Caco-2 (cell line): ENCODE measurements around the gene CDKAL1. TPM values are rescaled to one million over a fixed set of nuclear protein-coding genes. Genes with fewer than 3 reads are reported as not detected.
"Not testable (repeated sequence)": the region's sequence is repeated elsewhere in the genome, so short reads cannot be mapped to it uniquely, and the experiment has no call there.

Experiments
- BruUV-seq: library from RNA; stranded (reverse); fragments of 400-500 nt; replicated peaks from 2 replicates; lab custom pipeline; 2021; lab: Mats Ljungman, UMichigan
- CTCF ChIA-PET: fragments of 300-600 bp; sonication (Branson Sonifier 250); formaldehyde crosslinking; loops from one replicate; lab custom pipeline; 2022; ENCODE audit warnings: antibody characterized with exemption; lab: Charles Lee
- POLR2A ChIA-PET: fragments of 300-600 bp; sonication (Branson Sonifier 250); formaldehyde crosslinking; loops from one replicate; lab custom pipeline; 2022; ENCODE audit warnings: antibody characterized with exemption; lab: Charles Lee
- DNase-seq, 2 experiments: peaks; one replicate each; pipeline versions ENCODE4 v3.0.0 to v3.0.0-alpha.2; 2020 to 2022
- H3K27me3 ChIP-seq: replicated peaks from 2 replicates; pipeline ENCODE4 v1.6.0; 2011; ENCODE audit warnings: low read length; ENCODE audit not compliant: control insufficient read depth, insufficient read depth
- H3K36me3 ChIP-seq: 2 replicates; pipeline ENCODE4 v1.5.1; 2011; ENCODE audit warnings: low read length; ENCODE audit not compliant: control insufficient read depth, insufficient read depth
- H3K4me1 ChIP-seq: fragments of 250-450 bp; sonication (Bioruptor Pico); 2 replicates; pipeline ENCODE4 v1.5.1; 2020; ENCODE audit warnings: mild to moderate bottlenecking
- H3K4me3 ChIP-seq: 2 replicates; pipeline ENCODE4 v1.5.1; 2011; ENCODE audit warnings: low read depth, mild to moderate bottlenecking, control low read depth, low read length
- H3K9me3 ChIP-seq: fragments of 250-450 bp; sonication (Bioruptor Pico); 2 replicates; pipeline ENCODE4 v1.5.1; 2020; ENCODE audit warnings: mild to moderate bottlenecking, moderate library complexity
- H3K27ac Mint-ChIP-seq: one replicate; pipeline ENCODE4 v1.8.0; 2022; ENCODE audit warnings: mixed read lengths; ENCODE audit not compliant: unreplicated experiment
- H3K27me3 Mint-ChIP-seq: one replicate; pipeline ENCODE4 v1.8.0; 2022; ENCODE audit warnings: mixed read lengths; ENCODE audit not compliant: insufficient read depth, unreplicated experiment
- H3K36me3 Mint-ChIP-seq: one replicate; pipeline ENCODE4 v1.8.0; 2022; ENCODE audit warnings: mild to moderate bottlenecking, mixed read lengths; ENCODE audit not compliant: insufficient read depth, unreplicated experiment
- H3K4me1 Mint-ChIP-seq: one replicate; pipeline ENCODE4 v1.8.0; 2022; ENCODE audit warnings: low read depth, mixed read lengths; ENCODE audit not compliant: unreplicated experiment
- H3K4me3 Mint-ChIP-seq: one replicate; pipeline ENCODE4 v1.8.0; 2022; ENCODE audit warnings: mild to moderate bottlenecking, moderate library complexity, mixed read lengths; ENCODE audit not compliant: unreplicated experiment
- H3K9me3 Mint-ChIP-seq: one replicate; pipeline ENCODE4 v1.8.0; 2022; ENCODE audit warnings: mixed read lengths; ENCODE audit not compliant: unreplicated experiment
- CTCF ChIP-seq, 2 experiments: fragments of 200-600 bp in 1 of 2; IDR thresholded peaks; 1 replicate in 1 of 2; 2 replicates in 1 of 2; pipeline versions ENCODE4 v1.5.1 to v1.8.0; 2011 to 2022; ENCODE audit warnings: antibody characterized with exemption in 1 of 2, control low read depth in 1 of 2, inconsistent platforms in 1 of 2, low read depth in 1 of 2, low read length in 1 of 2, mild to moderate bottlenecking in 1 of 2, moderate library complexity in 1 of 2; ENCODE audit not compliant: insufficient read depth in 1 of 2, severe bottlenecking in 1 of 2, unreplicated experiment in 1 of 2
- intact Hi-C: fragments of 100-400 bp; cut with micrococcal nuclease; formaldehyde crosslinking; loops from one replicate; pipeline ENCODE4 v1.10.0; 2022; ENCODE audit not compliant: unreplicated experiment
- total RNA-seq: library from RNA; stranded (reverse); gene quantifications from 2 replicates; pipeline ENCODE4 v1.2.3, GENCODE V29; 2022

Gene CDKAL1
- total RNA-seq, 1 experiment from 2014 or later, result 18.7 TPM

GRCh38 chr6:20722455-20722854 is 188.2 kb downstream of the CDKAL1 start:
- no peak overlapping the region for H3K27ac Mint-ChIP-seq
- no peak overlapping the region for H3K4me3 Mint-ChIP-seq
- ChIA-PET CTCF (no interaction called here), POLR2A (no interaction called here)
- Histone ChIP-seq H3K4me1 (peaks cover 12% of the 10 kb centered on the region), H3K36me3 (no peaks in the 10 kb centered on the region), H3K27me3 (no peaks in the 10 kb centered on the region), H3K4me3 (no peak overlapping the region), H3K9me3 (no peaks in the 10 kb centered on the region; the same call in 1 of the 2 replicates)
- no peak for TF ChIP-seq CTCF (IDR thresholded peaks at IDR 0.05; ENCODE audit: insufficient read depth in 1 of 2, low read depth in 1 of 2, low read length in 1 of 2, severe bottlenecking in 1 of 2, unreplicated experiment in 1 of 2)
- no peak for DNase-seq
- no TSS peak for BruUV-seq
- H3K27me3 Mint-ChIP-seq, result no peaks in the 10 kb centered on the region
- intact Hi-C loops, result no loop called here
- peaks cover 5% of the 10 kb centered on the region for H3K4me1 Mint-ChIP-seq
- H3K36me3 Mint-ChIP-seq, result peaks cover 6% of the 10 kb centered on the region
- no peaks in the 10 kb centered on the region for H3K9me3 Mint-ChIP-seq

GRCh38 chr6:20723236-20723635 is 189.0 kb downstream of the CDKAL1 start:
- intact Hi-C loops, result no loop called here
- no peak for DNase-seq
- Histone ChIP-seq H3K4me3 (no peak overlapping the region), H3K4me1 (peaks cover 12% of the 10 kb centered on the region), H3K27me3 (no peaks in the 10 kb centered on the region), H3K9me3 (no peaks in the 10 kb centered on the region; the same call in 1 of the 2 replicates), H3K36me3 (no peaks in the 10 kb centered on the region)
- POLR2A ChIA-PET, result no interaction called here
- H3K9me3 Mint-ChIP-seq, result no peaks in the 10 kb centered on the region
- H3K36me3 Mint-ChIP-seq, result peaks cover 6% of the 10 kb centered on the region
- no peak overlapping the region for H3K4me3 Mint-ChIP-seq
- no peak for TF ChIP-seq CTCF (IDR thresholded peaks at IDR 0.05; ENCODE audit: insufficient read depth in 1 of 2, low read depth in 1 of 2, low read length in 1 of 2, severe bottlenecking in 1 of 2, unreplicated experiment in 1 of 2)
- CTCF ChIA-PET, result no interaction called here
- BruUV-seq, result no TSS peak
- no peak overlapping the region for H3K27ac Mint-ChIP-seq
- H3K4me1 Mint-ChIP-seq, result peaks cover 5% of the 10 kb centered on the region
- H3K27me3 Mint-ChIP-seq, result no peaks in the 10 kb centered on the region

GRCh38 chr6:20724443-20725190 is 190.4 kb downstream of the CDKAL1 start:
- Histone ChIP-seq H3K9me3 (no peaks in the 10 kb centered on the region; the same call in 1 of the 2 replicates), H3K4me1 (peaks cover 12% of the 10 kb centered on the region), H3K36me3 (no peaks in the 10 kb centered on the region), H3K4me3 (no peak overlapping the region), H3K27me3 (no peaks in the 10 kb centered on the region)
- TF ChIP-seq CTCF (IDR thresholded peaks at IDR 0.05; ENCODE audit: insufficient read depth in 1 of 2, low read depth in 1 of 2, low read length in 1 of 2, severe bottlenecking in 1 of 2, unreplicated experiment in 1 of 2), result no peak
- no peak overlapping the region for H3K27ac Mint-ChIP-seq
- intact Hi-C loops, result no loop called here
- ChIA-PET POLR2A (no interaction called here), CTCF (no interaction called here)
- H3K4me1 Mint-ChIP-seq, result peaks cover 4% of the 10 kb centered on the region
- no TSS peak for BruUV-seq
- no peaks in the 10 kb centered on the region for H3K27me3 Mint-ChIP-seq
- H3K9me3 Mint-ChIP-seq, result no peaks in the 10 kb centered on the region
- H3K36me3 Mint-ChIP-seq, result peaks cover 6% of the 10 kb centered on the region
- no peak for DNase-seq
- H3K4me3 Mint-ChIP-seq, result no peak overlapping the region

GRCh38 chr6:20725235-20725634 is 191.0 kb downstream of the CDKAL1 start:
- H3K27me3 ChIP-seq, H3K36me3 Mint-ChIP-seq, POLR2A ChIA-PET, H3K27ac Mint-ChIP-seq, H3K4me3 Mint-ChIP-seq, H3K4me3 ChIP-seq, H3K9me3 ChIP-seq, BruUV-seq, H3K9me3 Mint-ChIP-seq, CTCF ChIA-PET, H3K27me3 Mint-ChIP-seq, DNase-seq, H3K36me3 ChIP-seq, H3K4me1 Mint-ChIP-seq, intact Hi-C loops: not testable (repeated sequence)
- peaks cover 12% of the 10 kb centered on the region for H3K4me1 ChIP-seq
